GM21529 (cell line): ENCODE results near the gene STK16.
A peak's percentile ranks its signal among the peaks of the same experiment; 100 is the strongest.
"Not testable (repeated sequence)": the region's sequence is repeated elsewhere in the genome, so short reads cannot be mapped to it uniquely, and the experiment has no call there.

Source experiments
- ATAC-seq: cut with Tn5 transposase; IDR thresholded peaks from one replicate; pipeline ENCODE4 v1.9.1; 2021; ENCODE audit not compliant: unreplicated experiment

The STK16 gene

GRCh38 chr2:219243291-219243761 is 2.0 kb upstream of the STK16 start:
- no peak for ATAC-seq

- no peak for ATAC-seq
These were observed 511 bp upstream of the STK16 start for GRCh38 chr2:219244789-219245147.

GRCh38 chr2:219245899-219246230 is 586 bp downstream of the STK16 start:
- ATAC-seq: no peak

GRCh38 chr2:219246559-219246958 is 1.3 kb downstream of the STK16 start:
- ATAC-seq: no peak

- no peak for ATAC-seq
These were observed 2.7 kb downstream of the STK16 start for GRCh38 chr2:219247678-219248642.

GRCh38 chr2:219248845-219249202 is 3.5 kb downstream of the STK16 start:
- no peak for ATAC-seq

- ATAC-seq: peak; percentile 30
These were observed 4.1 kb downstream of the STK16 start for GRCh38 chr2:219249203-219249980.

- ATAC-seq: no peak
These were observed 4.9 kb downstream of the STK16 start for GRCh38 chr2:219250049-219250781.

- ATAC-seq: no peak
These were observed 6.4 kb downstream of the STK16 start for GRCh38 chr2:219251656-219252055.

GRCh38 chr2:219252084-219252483 is 6.8 kb downstream of the STK16 start:
- ATAC-seq: no peak

- ATAC-seq: no peak
These were observed 7.3 kb downstream of the STK16 start for GRCh38 chr2:219252570-219252899.

- ATAC-seq: peak; percentile 22
These were observed 7.8 kb downstream of the STK16 start, which contains the start of gene TUBA4B for GRCh38 chr2:219252900-219253752. Gene TUBA4B, plus strand, starts transcription at chr2:219253243. Its CDS starts 165 bp downstream, at chr2:219253408.

- ATAC-seq: peak; percentile 53
These were observed 8.7 kb downstream of the STK16 start, which contains the start of gene TUBA4A for GRCh38 chr2:219253753-219254589. Gene TUBA4A, minus strand, starts transcription at chr2:219253918. Its CDS starts 60 bp downstream, at chr2:219253858.

- ATAC-seq: peak; percentile 26
These were observed 9.4 kb downstream of the STK16 start for GRCh38 chr2:219254590-219255201.

GRCh38 chr2:219258942-219259341 is 13.7 kb downstream of the STK16 start:
- ATAC-seq: not testable (repeated sequence)

GRCh38 chr2:219261024-219261855 is 16.0 kb downstream of the STK16 start:
- no peak for ATAC-seq

- ATAC-seq: no peak
These were observed 21.0 kb downstream of the STK16 start for GRCh38 chr2:219266232-219266631.

GRCh38 chr2:219266886-219267285 is 21.6 kb downstream of the STK16 start:
- no peak for ATAC-seq
